ENCODE measurements around the gene WARS2. TPM values are rescaled to one million over a fixed set of nuclear protein-coding genes. Genes with fewer than 3 reads are reported as not detected.

Gene WARS2
- total and polyA plus RNA-seq, 7 donors: 8.4 to 18.8 (median 10.9) TPM

DNA sequence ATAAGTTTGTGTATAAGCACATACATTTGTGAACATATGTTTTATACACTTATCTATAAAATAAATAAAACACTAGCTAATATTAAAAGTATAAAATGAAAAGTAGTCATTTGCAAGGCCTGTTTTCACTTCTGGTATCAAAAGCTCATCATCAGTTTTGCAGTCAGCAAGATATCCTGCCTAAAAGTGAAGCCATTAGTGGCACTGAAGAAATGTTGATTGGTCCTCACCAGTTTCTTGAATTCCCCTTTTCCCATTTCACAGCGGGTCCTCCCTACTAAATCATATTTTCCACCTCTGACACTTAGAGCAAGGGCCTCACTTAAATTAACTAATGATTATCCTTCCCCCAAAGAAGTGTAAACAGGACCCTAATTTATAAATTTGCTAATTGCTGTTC, 159.0 kb downstream of the WARS2 start:
- Histone ChIP-seq H3K4me3 (no peak overlapping the region), H3K27me3 (peaks cover 56 to 99% (median 87%) of the 10 kb centered on the region in 3 donors), H3K4me1 (peaks cover 0 to 32% (median 30%) of the 10 kb centered on the region in 4 donors), H3K9me3 (peaks cover 0 to 3% (median 0%) of the 10 kb centered on the region in 4 donors), H3K27ac (no peak overlapping the region), H3K36me3 (no peaks in the 10 kb centered on the region)
- 19 to 32% methylated on average over 1 of the region's 1 CpG for WGBS, 2 donors
- intact Hi-C loops (cut with DNase I): loop anchor here (10.0 kb wide), 1 partner anchor 163 kb away; the partner anchor contains the start of gene WARS2
- TF ChIP-seq, protein P1, sequence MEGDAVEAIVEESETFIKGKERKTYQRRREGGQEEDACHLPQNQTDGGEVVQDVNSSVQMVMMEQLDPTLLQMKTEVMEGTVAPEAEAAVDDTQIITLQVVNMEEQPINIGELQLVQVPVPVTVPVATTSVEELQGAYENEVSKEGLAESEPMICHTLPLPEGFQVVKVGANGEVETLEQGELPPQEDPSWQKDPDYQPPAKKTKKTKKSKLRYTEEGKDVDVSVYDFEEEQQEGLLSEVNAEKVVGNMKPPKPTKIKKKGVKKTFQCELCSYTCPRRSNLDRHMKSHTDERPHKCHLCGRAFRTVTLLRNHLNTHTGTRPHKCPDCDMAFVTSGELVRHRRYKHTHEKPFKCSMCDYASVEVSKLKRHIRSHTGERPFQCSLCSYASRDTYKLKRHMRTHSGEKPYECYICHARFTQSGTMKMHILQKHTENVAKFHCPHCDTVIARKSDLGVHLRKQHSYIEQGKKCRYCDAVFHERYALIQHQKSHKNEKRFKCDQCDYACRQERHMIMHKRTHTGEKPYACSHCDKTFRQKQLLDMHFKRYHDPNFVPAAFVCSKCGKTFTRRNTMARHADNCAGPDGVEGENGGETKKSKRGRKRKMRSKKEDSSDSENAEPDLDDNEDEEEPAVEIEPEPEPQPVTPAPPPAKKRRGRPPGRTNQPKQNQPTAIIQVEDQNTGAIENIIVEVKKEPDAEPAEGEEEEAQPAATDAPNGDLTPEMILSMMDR (IDR thresholded peaks at IDR 0.05): no peak
- TF ChIP-seq POLR2AphosphoS5 (IDR thresholded peaks at IDR 0.05) (no peak), POLR2A (IDR thresholded peaks at IDR 0.05) (no peak), EP300 (IDR thresholded peaks at IDR 0.05) (no peak)
- no peak for DNase-seq

Small RNA genes lying within 50 kb of the gene (small RNA-seq; reads per million reads assigned to genes)
- 0 reads per million in 3 donors for gene AL139420.2

Other genes with a start within 250 kb of the WARS2 start
- under 1 TPM in 3 of 4 donors, not detected in 1; under 0.01 to 0.28 (median 0.16) TPM for gene TBX15, start 152.3 kb downstream of the WARS2 start, total RNA-seq
- under 1 TPM in 2 of 3 donors, not detected in 1; under 0.01 to 0.03 TPM for gene TBX15, start 152.3 kb downstream of the WARS2 start, polyA plus RNA-seq
- gene HAO2, start 228.1 kb upstream of the WARS2 start, total RNA-seq: not detected
- gene HAO2, start 228.1 kb upstream of the WARS2 start, polyA plus RNA-seq: not detected

All from sigmoid colon (tissue), 7 donors.